GM23338 (cell line): ENCODE measurements around the gene GGTLC2. TPM values are rescaled to one million over a fixed set of nuclear protein-coding genes. Genes with fewer than 3 reads are reported as not detected.

Source experiments
- ETS1 ChIP-seq: IDR thresholded peaks from 2 replicates; pipeline ENCODE4 v1.6.1; 2016; ENCODE audit warnings: antibody characterized with exemption
- EZH2phosphoT487 ChIP-seq: fragments of 200-600 bp; sonication (generic); IDR thresholded peaks from one replicate; pipeline ENCODE4 v1.8.1; 2018; ENCODE audit warnings: antibody characterized with exemption; ENCODE audit not compliant: unreplicated experiment
- JUNB ChIP-seq: IDR thresholded peaks from one replicate; pipeline ENCODE4 v1.6.1; 2016; ENCODE audit warnings: antibody characterized with exemption; ENCODE audit not compliant: unreplicated experiment
- POLR2AphosphoS5 ChIP-seq: IDR thresholded peaks from 2 replicates; pipeline ENCODE4 v1.6.1; 2016; ENCODE audit warnings: antibody characterized with exemption, low read depth
- REST ChIP-seq: IDR thresholded peaks from one replicate; pipeline ENCODE4 v1.6.1; 2018; ENCODE audit warnings: antibody characterized with exemption; ENCODE audit not compliant: unreplicated experiment
- STAT1 ChIP-seq: IDR thresholded peaks from one replicate; pipeline ENCODE4 v1.6.1; 2016; ENCODE audit warnings: antibody characterized with exemption; ENCODE audit not compliant: unreplicated experiment
- ZNF462 ChIP-seq: fragments of 250-450 bp; sonication (Bioruptor Pico); IDR thresholded peaks from 2 replicates; pipeline ENCODE4 v1.5.0; 2020; ENCODE audit warnings: mild to moderate bottlenecking, moderate library complexity
- polyA plus RNA-seq: library from polyadenylated mRNA; unstranded; fragments of >200 nt; fragmentation: Nextera tagmentation; extraction: Ambion mirVana; gene quantifications from 2 replicates; pipeline ENCODE4 v1.2.1, GENCODE V29; 2016
- total RNA-seq: library from RNA; depleted of rRNA; stranded (reverse); fragments of >200 nt; shearing (Covaris generic); gene quantifications from 2 replicates; pipeline ENCODE4 v1.2.3, GENCODE V29; 2014

The GGTLC2 gene
- total and polyA plus RNA-seq, 2 experiments from 2014 or later, result not detected

- no peak for TF ChIP-seq ZNF462 (CRISPR knock-in tag)
- no peak for TF ChIP-seq REST
- TF ChIP-seq ETS1, result no peak
- no peak for TF ChIP-seq EZH2phosphoT487
- no peak for TF ChIP-seq STAT1
- no peak for TF ChIP-seq JUNB
- TF ChIP-seq POLR2AphosphoS5, result no peak
Observed at GRCh38 chr22:22614065-22614464, 30.3 kb upstream of the GGTLC2 start (continued).
